Activated CD8-positive, alpha-beta memory T cell treated with anti-CD3 and anti-CD28 coated beads, Interleukin-2, amount 50 U/mL, for 1 hour (primary cell): ENCODE data around the gene RDM1.
A peak's percentile ranks its signal among the peaks of the same experiment; 100 is the strongest.
"Not testable (repeated sequence)": the region's sequence is repeated elsewhere in the genome, so short reads cannot be mapped to it uniquely, and the experiment has no call there.

Experiments used
- DNase-seq: peaks from one replicate; pipeline ENCODE4 v3.0.0-alpha.2; 2020; ENCODE audit errors: extremely low read depth

The RDM1 gene

GRCh38 chr17:35930211-35931065 lies at the start of gene RDM1:
Gene RDM1 (minus strand): TSS chr17:35930773. CDS start chr17:35930727, 46 bp downstream.
- peak; percentile 41 for DNase-seq

- DNase-seq: no peak
Observed at GRCh38 chr17:35978346-35978745, 47.8 kb upstream of the RDM1 start.

- no peak for DNase-seq
Observed at GRCh38 chr17:35977509-35977908, 46.9 kb upstream of the RDM1 start.

GRCh38 chr17:35973333-35974260 lies 43.0 kb upstream of the RDM1 start:
- DNase-seq: no peak

- no peak for DNase-seq
Observed at GRCh38 chr17:35972945-35973332, 42.4 kb upstream of the RDM1 start.

GRCh38 chr17:35972535-35972934 lies 42.0 kb upstream of the RDM1 start:
- DNase-seq: no peak

- no peak for DNase-seq
Observed at GRCh38 chr17:35972066-35972465, 41.5 kb upstream of the RDM1 start.

GRCh38 chr17:35969558-35970380 lies 39.2 kb upstream of the RDM1 start:
- peak; percentile 25 for DNase-seq

- DNase-seq: no peak
Observed at GRCh38 chr17:35968520-35969054, 38.0 kb upstream of the RDM1 start.

GRCh38 chr17:35965272-35965671 lies 34.7 kb upstream of the RDM1 start:
- DNase-seq: no peak

GRCh38 chr17:35963663-35964062 lies 33.1 kb upstream of the RDM1 start:
- DNase-seq: no peak

GRCh38 chr17:35953720-35954119 lies 23.1 kb upstream of the RDM1 start:
- no peak for DNase-seq

GRCh38 chr17:35949401-35949800 lies 18.8 kb upstream of the RDM1 start:
- DNase-seq: no peak

- DNase-seq: no peak
Observed at GRCh38 chr17:35948092-35948491, 17.5 kb upstream of the RDM1 start.

- no peak for DNase-seq
Observed at GRCh38 chr17:35947156-35947585, 16.6 kb upstream of the RDM1 start.

GRCh38 chr17:35944151-35944550 lies 13.6 kb upstream of the RDM1 start:
- no peak for DNase-seq

GRCh38 chr17:35943537-35943936 lies 13.0 kb upstream of the RDM1 start, which contains the start of gene LYZL6:
Gene LYZL6 (minus strand): TSS chr17:35943713. CDS start chr17:35939356, 4,357 bp downstream.
- DNase-seq: no peak

GRCh38 chr17:35942588-35943186 lies 12.1 kb upstream of the RDM1 start:
- no peak for DNase-seq

GRCh38 chr17:35938492-35938891 lies 7.9 kb upstream of the RDM1 start:
- not testable (repeated sequence) for DNase-seq

- no peak for DNase-seq
Observed at GRCh38 chr17:35936063-35936462, 5.5 kb upstream of the RDM1 start.

GRCh38 chr17:35934760-35935159 lies 4.2 kb upstream of the RDM1 start:
- DNase-seq: no peak
